CD14-positive monocyte (primary cell): Measurements from ENCODE around the gene HABP4. TPM values are rescaled to one million over a fixed set of nuclear protein-coding genes. Genes with fewer than 3 reads are reported as not detected.

Source experiments
- DNase-seq, 3 donors: peaks; one replicate each; pipeline ENCODE4 v3.0.0-alpha.2; 2011 to 2022
- H2AFZ ChIP-seq: 2 replicates; pipeline ENCODE4 v1.6.0; 2012; ENCODE audit warnings: mild to moderate bottlenecking, low read depth, low read length, inconsistent platforms; ENCODE audit not compliant: insufficient read depth, poor library complexity, severe bottlenecking
- H3K27ac ChIP-seq, 2 donors: 1 replicate in 1 of 2; 2 replicates in 1 of 2; pipeline ENCODE4 v1.5.1; 2012 to 2013; ENCODE audit warnings: low read length in 2 of 2, control low read depth in 1 of 2, inconsistent platforms in 1 of 2, low read depth in 1 of 2, mild to moderate bottlenecking in 1 of 2
- H3K27me3 ChIP-seq, 2 donors: one replicate each; pipeline versions ENCODE4 v1.6.0 to v1.6.1; 2011 to 2013; ENCODE audit warnings: low read length in 2 of 2; ENCODE audit not compliant: control insufficient read depth in 2 of 2, insufficient read depth in 2 of 2
- H3K36me3 ChIP-seq, 2 donors: replicated peaks in 1 of 2; 1 replicate in 1 of 2; 2 replicates in 1 of 2; pipeline versions ENCODE4 v1.5.1 to v1.6.1; 2012 to 2013; ENCODE audit warnings: low read length in 2 of 2, control low read depth in 1 of 2, inconsistent platforms in 1 of 2, mild to moderate bottlenecking in 1 of 2; ENCODE audit not compliant: insufficient read depth in 2 of 2, control insufficient read depth in 1 of 2
- H3K4me1 ChIP-seq, 2 donors: 1 replicate in 1 of 2; 2 replicates in 1 of 2; pipeline versions ENCODE4 v1.5.1 to v1.6.1; 2012 to 2013; ENCODE audit warnings: low read length in 2 of 2, control low read depth in 1 of 2, inconsistent platforms in 1 of 2, mild to moderate bottlenecking in 1 of 2, moderate library complexity in 1 of 2; ENCODE audit not compliant: insufficient read depth in 2 of 2, control insufficient read depth in 1 of 2
- H3K4me2 ChIP-seq: replicated peaks from 2 replicates; pipeline ENCODE3; 2012; ENCODE audit warnings: low read length, moderate library complexity, mild to moderate bottlenecking; ENCODE audit not compliant: poor library complexity, severe bottlenecking; ENCODE audit errors: extremely low read depth
- H3K4me3 ChIP-seq, 3 experiments: fragments of 200-600 bp in 1 of 3; sonication (generic) in 1 of 3; replicated peaks in 1 of 3; 1 replicate in 2 of 3; 2 replicates in 1 of 3; pipeline ENCODE4 v1.5.1; 2011 to 2013; ENCODE audit warnings: low read length in 3 of 3, mild to moderate bottlenecking in 3 of 3, control low read depth in 2 of 3, low read depth in 2 of 3, inconsistent platforms in 1 of 3, moderate library complexity in 1 of 3
- H3K79me2 ChIP-seq: 2 replicates; pipeline ENCODE4 v1.6.0; 2012; ENCODE audit warnings: mild to moderate bottlenecking, control low read depth, inconsistent platforms, low read length, moderate library complexity; ENCODE audit not compliant: insufficient read depth
- H3K9ac ChIP-seq: 2 replicates; pipeline ENCODE4 v1.6.0; 2017; ENCODE audit warnings: low read length, mild to moderate bottlenecking; ENCODE audit not compliant: insufficient read depth, poor library complexity, severe bottlenecking
- H3K9me3 ChIP-seq, 2 donors: replicated peaks in 1 of 2; 1 replicate in 1 of 2; 2 replicates in 1 of 2; pipeline versions ENCODE4 v1.5.1 to v1.6.1; 2012 to 2013; ENCODE audit warnings: low read length in 2 of 2, control low read depth in 1 of 2; ENCODE audit not compliant: control insufficient read depth in 1 of 2, insufficient read depth in 1 of 2
- H4K20me1 ChIP-seq: 2 replicates; pipeline ENCODE4 v1.6.0; 2012; ENCODE audit warnings: mild to moderate bottlenecking, low read length, control low read depth, moderate library complexity; ENCODE audit not compliant: insufficient read depth
- H3K27ac Mint-ChIP-seq, 7 donors: one replicate each; pipeline ENCODE4 v1.8.0; 2020; ENCODE audit warnings: mild to moderate bottlenecking in 7 of 7, mixed read lengths in 7 of 7, moderate library complexity in 6 of 7, inconsistent platforms in 2 of 7
- H3K27me3 Mint-ChIP-seq, 3 donors: one replicate each; pipeline ENCODE4 v1.8.0; 2021 to 2022; ENCODE audit warnings: low read depth in 3 of 3, mild to moderate bottlenecking in 3 of 3, mixed read lengths in 3 of 3, moderate library complexity in 3 of 3, inconsistent platforms in 1 of 3
- H3K36me3 Mint-ChIP-seq, 2 donors: one replicate each; pipeline ENCODE4 v1.8.0; 2020; ENCODE audit warnings: mixed read lengths in 2 of 2, inconsistent platforms in 1 of 2, mild to moderate bottlenecking in 1 of 2
- H3K4me1 Mint-ChIP-seq: one replicate; pipeline ENCODE4 v1.8.0; 2020; ENCODE audit warnings: mild to moderate bottlenecking, mixed read lengths
- H3K4me3 Mint-ChIP-seq, 2 donors: one replicate each; pipeline ENCODE4 v1.8.0; 2020; ENCODE audit warnings: mild to moderate bottlenecking in 2 of 2, mixed read lengths in 2 of 2, moderate library complexity in 1 of 2
- H3K9me3 Mint-ChIP-seq, 7 donors: one replicate each; pipeline ENCODE4 v1.8.0; 2020 to 2022; ENCODE audit warnings: mixed read lengths in 7 of 7, mild to moderate bottlenecking in 6 of 7, moderate library complexity in 6 of 7, inconsistent platforms in 2 of 7
- WGBS: methylation state at CpG from one replicate; pipeline ENCODE4 v1.1.5; 2013; ENCODE audit warnings: missing lambda C conversion rate; ENCODE audit not compliant: insufficient coverage; 5-methylcytosine and 5-hydroxymethylcytosine counted together
- intact Hi-C, 2 donors: fragments of 100-400 bp; cut with micrococcal nuclease; formaldehyde crosslinking; loops; one replicate each; pipeline versions ENCODE4 v1.15.0 to v1.15.1; 2023
- polyA plus RNA-seq, 3 donors: library from polyadenylated mRNA; depleted of rRNA in 1 of 3; unstranded in 2 of 3; stranded (reverse) in 1 of 3; fragments of 300-500 nt in 2 of 3; fragments of >200 nt in 1 of 3; fragmentation: Illumina TruSeq in 2 of 3; gene quantifications; 1 replicate in 2 of 3; 2 replicates in 1 of 3; pipeline ENCODE4 v1.2.3, GENCODE V29; 2012 to 2021
- TF ChIP-seq, protein P1 (sequence below): fragments of 200-600 bp; IDR thresholded peaks from one replicate; pipeline ENCODE4 v1.8.0; 2022; ENCODE audit warnings: antibody characterized with exemption, mild to moderate bottlenecking

Gene HABP4
- polyA plus RNA-seq, 3 donors, result 0.54 to 0.97 (median 0.68) TPM

DNA sequence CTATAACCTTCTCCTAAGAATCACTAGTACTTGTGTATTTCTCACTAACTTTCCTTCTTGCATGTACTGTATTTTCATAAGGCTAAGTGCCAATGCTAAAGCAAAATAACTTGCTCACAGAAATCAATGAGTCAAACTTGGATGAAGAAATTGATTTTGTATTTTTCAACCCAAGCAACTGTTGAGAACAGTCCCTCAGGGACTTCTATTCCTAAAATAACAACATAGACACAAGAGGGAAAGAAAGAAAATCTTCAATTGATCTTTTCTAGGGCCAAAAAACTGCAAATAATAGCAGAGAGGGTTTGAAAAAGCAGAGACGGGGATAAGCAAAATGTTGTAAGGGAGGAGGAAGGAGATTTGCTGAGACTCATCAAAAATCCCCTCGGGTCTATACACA is 69.8 kb downstream of the HABP4 start:
- Histone ChIP-seq H3K27me3 (no peaks in the 10 kb centered on the region), H3K9me3 (no peaks in the 10 kb centered on the region), H3K36me3 (no peaks in the 10 kb centered on the region), H2AFZ (no peak overlapping the region), H3K4me2 (no peak overlapping the region), H3K4me1 (peaks cover 0 to 5% of the 10 kb centered on the region in 2 donors), H3K79me2 (no peaks in the 10 kb centered on the region), H3K4me3 (no peak overlapping the region), H3K27ac (no peak overlapping the region), H3K9ac (no peak overlapping the region), H4K20me1 (no peaks in the 10 kb centered on the region)
- no peaks in the 10 kb centered on the region for H3K36me3 Mint-ChIP-seq
- no peak overlapping the region for H3K4me3 Mint-ChIP-seq
- peaks cover 0 to 10% (median 0%) of the 10 kb centered on the region in 3 donors for H3K27me3 Mint-ChIP-seq
- intact Hi-C loops, result no loop called here
- H3K27ac Mint-ChIP-seq, result no peak overlapping the region
- TF ChIP-seq, protein P1, sequence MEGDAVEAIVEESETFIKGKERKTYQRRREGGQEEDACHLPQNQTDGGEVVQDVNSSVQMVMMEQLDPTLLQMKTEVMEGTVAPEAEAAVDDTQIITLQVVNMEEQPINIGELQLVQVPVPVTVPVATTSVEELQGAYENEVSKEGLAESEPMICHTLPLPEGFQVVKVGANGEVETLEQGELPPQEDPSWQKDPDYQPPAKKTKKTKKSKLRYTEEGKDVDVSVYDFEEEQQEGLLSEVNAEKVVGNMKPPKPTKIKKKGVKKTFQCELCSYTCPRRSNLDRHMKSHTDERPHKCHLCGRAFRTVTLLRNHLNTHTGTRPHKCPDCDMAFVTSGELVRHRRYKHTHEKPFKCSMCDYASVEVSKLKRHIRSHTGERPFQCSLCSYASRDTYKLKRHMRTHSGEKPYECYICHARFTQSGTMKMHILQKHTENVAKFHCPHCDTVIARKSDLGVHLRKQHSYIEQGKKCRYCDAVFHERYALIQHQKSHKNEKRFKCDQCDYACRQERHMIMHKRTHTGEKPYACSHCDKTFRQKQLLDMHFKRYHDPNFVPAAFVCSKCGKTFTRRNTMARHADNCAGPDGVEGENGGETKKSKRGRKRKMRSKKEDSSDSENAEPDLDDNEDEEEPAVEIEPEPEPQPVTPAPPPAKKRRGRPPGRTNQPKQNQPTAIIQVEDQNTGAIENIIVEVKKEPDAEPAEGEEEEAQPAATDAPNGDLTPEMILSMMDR, result no peak
- peaks cover 0 to 4% (median 0%) of the 10 kb centered on the region in 7 donors for H3K9me3 Mint-ChIP-seq
- WGBS, result no CpG with 5 or more reads among the region's 2 CpGs
- DNase-seq, result no peak
- peaks cover 9% of the 10 kb centered on the region for H3K4me1 Mint-ChIP-seq

- Mint-ChIP-seq H3K27me3 (peaks cover 0 to 8% (median 0%) of the 10 kb centered on the region in 3 donors), H3K36me3 (no peaks in the 10 kb centered on the region), H3K4me3 (no peak overlapping the region), H3K4me1 (peaks cover 9% of the 10 kb centered on the region), H3K27ac (no peak overlapping the region), H3K9me3 (peaks cover 0 to 4% (median 2%) of the 10 kb centered on the region in 7 donors)
- peak; percentile 7 to 41 (median 9) for DNase-seq
- intact Hi-C loops, result no loop called here
- Histone ChIP-seq H3K27me3 (no peaks in the 10 kb centered on the region), H2AFZ (no peak overlapping the region), H3K79me2 (no peaks in the 10 kb centered on the region), H3K27ac (no peak overlapping the region), H4K20me1 (no peaks in the 10 kb centered on the region), H3K9me3 (no peaks in the 10 kb centered on the region), H3K4me2 (no peak overlapping the region), H3K36me3 (no peaks in the 10 kb centered on the region), H3K9ac (no peak overlapping the region), H3K4me1 (peaks cover 0 to 5% of the 10 kb centered on the region in 2 donors), H3K4me3 (no peak overlapping the region)
- no CpG with 5 or more reads among the region's 4 CpGs for WGBS
- TF ChIP-seq, protein P1, result no peak
Observed at GRCh38 chr9:96522366-96522765, 72.4 kb downstream of the HABP4 start.
